Lung (tissue), 12 donors: ENCODE measurements around the gene HECTD2. TPM values are rescaled to one million over a fixed set of nuclear protein-coding genes. Genes with fewer than 3 reads are reported as not detected.

Source experiments
- ATAC-seq: fragments of 200-7000 bp; cut with Tn5 transposase; one replicate; pipeline ENCODE4 v1.9.1; 2020; ENCODE audit warnings: moderate number of reproducible peaks; ENCODE audit not compliant: insufficient read depth, low FRiP score
- DNase-seq, 3 donors: peaks; one replicate each; pipeline ENCODE4 v3.0.0-alpha.2; 2013 to 2017
- H3K27ac ChIP-seq, 2 donors: one replicate each; pipeline ENCODE4 v1.5.1; 2013; ENCODE audit warnings: mild to moderate bottlenecking in 2 of 2, moderate library complexity in 2 of 2, control low read depth in 1 of 2, inconsistent platforms in 1 of 2, low read depth in 1 of 2, low read length in 1 of 2
- H3K27me3 ChIP-seq, 3 donors: one replicate each; pipeline ENCODE4 v1.5.1; 2013; ENCODE audit warnings: low read length in 2 of 3; ENCODE audit not compliant: control insufficient read depth in 3 of 3, insufficient read depth in 3 of 3
- H3K36me3 ChIP-seq, 4 donors: one replicate each; pipeline ENCODE4 v1.5.1; 2013; ENCODE audit warnings: low read length in 4 of 4, mild to moderate bottlenecking in 1 of 4, moderate library complexity in 1 of 4; ENCODE audit not compliant: control insufficient read depth in 4 of 4, insufficient read depth in 4 of 4
- H3K4me1 ChIP-seq, 5 donors: one replicate each; pipeline ENCODE4 v1.5.1; 2013; ENCODE audit warnings: low read length in 5 of 5, mild to moderate bottlenecking in 2 of 5, moderate library complexity in 1 of 5; ENCODE audit not compliant: control insufficient read depth in 5 of 5, insufficient read depth in 5 of 5
- H3K4me3 ChIP-seq: one replicate; pipeline ENCODE4 v1.5.1; 2013; ENCODE audit warnings: mild to moderate bottlenecking, control low read depth, moderate library complexity
- H3K9ac ChIP-seq, 2 donors: one replicate each; pipeline ENCODE4 v1.5.1; 2013; ENCODE audit warnings: low read length in 2 of 2, control low read depth in 1 of 2; ENCODE audit not compliant: insufficient read depth in 1 of 2
- H3K9me3 ChIP-seq, 4 donors: one replicate each; pipeline ENCODE4 v1.5.1; 2013; ENCODE audit warnings: low read length in 3 of 4, mild to moderate bottlenecking in 1 of 4, moderate library complexity in 1 of 4; ENCODE audit not compliant: control insufficient read depth in 4 of 4, insufficient read depth in 3 of 4
- WGBS, 2 donors: extraction: QIAGEN DNeasy Blood & Tissue Kit; methylation state at CpG; one replicate each; pipeline ENCODE4 v1.1.7; 2013; 5-methylcytosine and 5-hydroxymethylcytosine counted together
- polyA plus RNA-seq, 2 donors: library from polyadenylated mRNA; stranded (reverse); fragments of 200-250 nt; gene quantifications; one replicate each; pipeline ENCODE4 v1.2.1, GENCODE V29; 2013
- total RNA-seq, 2 donors: library from RNA; depleted of rRNA in 1 of 2; stranded (reverse); fragments of >200 nt in 1 of 2; gene quantifications; one replicate each; pipeline ENCODE4 v1.2.1, GENCODE V29; 2014 to 2021
- TF ChIP-seq, protein P1 (sequence below): IDR thresholded peaks from 2 replicates; pipeline ENCODE4 v1.5.1; 2012; ENCODE audit warnings: mild to moderate bottlenecking; ENCODE audit errors: control extremely low read depth, extremely low read depth
- donor health status: control.
- donor health status: control.
- donor health status: Bipolar disorder and iron deficiency.
- donor health status: healthy.
- donor health status: DM: yes; HTN: yes; CAD: no.

The HECTD2 gene
- total and polyA plus RNA-seq, 4 donors: 3.1 to 50.8 (median 7.2) TPM

DNA sequence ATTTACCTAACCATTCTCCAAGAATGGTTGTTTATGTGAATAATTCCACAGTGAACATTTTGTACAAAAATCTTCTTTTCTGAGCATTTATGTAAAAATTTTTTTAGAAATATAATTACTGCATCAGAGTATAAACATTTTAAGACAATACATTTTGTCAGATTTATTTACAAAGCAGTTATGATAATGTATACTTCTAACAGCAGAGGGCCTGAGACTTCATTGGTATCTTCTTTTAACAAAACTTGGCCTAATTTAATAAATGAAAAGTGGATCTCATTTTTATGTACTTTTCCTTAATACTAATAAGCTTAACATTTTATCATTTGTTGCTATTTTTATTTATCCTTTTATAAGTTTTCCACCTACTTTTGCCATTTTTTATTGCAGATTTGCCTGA is 69.4 kb downstream of the HECTD2 start:
- DNase-seq (peak in 1 of 3 donors; percentile 9), ATAC-seq (no peak)
- H3K27ac ChIP-seq: no peak overlapping the region
- H3K9me3 ChIP-seq: no peaks in the 10 kb centered on the region
- no peaks in the 10 kb centered on the region for H3K4me1 ChIP-seq
- peak overlapping the region in 1 of 2 donors; percentile 19 for H3K9ac ChIP-seq
- TF ChIP-seq, protein P1, sequence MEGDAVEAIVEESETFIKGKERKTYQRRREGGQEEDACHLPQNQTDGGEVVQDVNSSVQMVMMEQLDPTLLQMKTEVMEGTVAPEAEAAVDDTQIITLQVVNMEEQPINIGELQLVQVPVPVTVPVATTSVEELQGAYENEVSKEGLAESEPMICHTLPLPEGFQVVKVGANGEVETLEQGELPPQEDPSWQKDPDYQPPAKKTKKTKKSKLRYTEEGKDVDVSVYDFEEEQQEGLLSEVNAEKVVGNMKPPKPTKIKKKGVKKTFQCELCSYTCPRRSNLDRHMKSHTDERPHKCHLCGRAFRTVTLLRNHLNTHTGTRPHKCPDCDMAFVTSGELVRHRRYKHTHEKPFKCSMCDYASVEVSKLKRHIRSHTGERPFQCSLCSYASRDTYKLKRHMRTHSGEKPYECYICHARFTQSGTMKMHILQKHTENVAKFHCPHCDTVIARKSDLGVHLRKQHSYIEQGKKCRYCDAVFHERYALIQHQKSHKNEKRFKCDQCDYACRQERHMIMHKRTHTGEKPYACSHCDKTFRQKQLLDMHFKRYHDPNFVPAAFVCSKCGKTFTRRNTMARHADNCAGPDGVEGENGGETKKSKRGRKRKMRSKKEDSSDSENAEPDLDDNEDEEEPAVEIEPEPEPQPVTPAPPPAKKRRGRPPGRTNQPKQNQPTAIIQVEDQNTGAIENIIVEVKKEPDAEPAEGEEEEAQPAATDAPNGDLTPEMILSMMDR: no peak
- H3K27me3 ChIP-seq: no peaks in the 10 kb centered on the region
- H3K36me3 ChIP-seq: peaks cover 0 to 27% (median 7%) of the 10 kb centered on the region in 4 donors
- H3K4me3 ChIP-seq: no peak overlapping the region

DNA sequence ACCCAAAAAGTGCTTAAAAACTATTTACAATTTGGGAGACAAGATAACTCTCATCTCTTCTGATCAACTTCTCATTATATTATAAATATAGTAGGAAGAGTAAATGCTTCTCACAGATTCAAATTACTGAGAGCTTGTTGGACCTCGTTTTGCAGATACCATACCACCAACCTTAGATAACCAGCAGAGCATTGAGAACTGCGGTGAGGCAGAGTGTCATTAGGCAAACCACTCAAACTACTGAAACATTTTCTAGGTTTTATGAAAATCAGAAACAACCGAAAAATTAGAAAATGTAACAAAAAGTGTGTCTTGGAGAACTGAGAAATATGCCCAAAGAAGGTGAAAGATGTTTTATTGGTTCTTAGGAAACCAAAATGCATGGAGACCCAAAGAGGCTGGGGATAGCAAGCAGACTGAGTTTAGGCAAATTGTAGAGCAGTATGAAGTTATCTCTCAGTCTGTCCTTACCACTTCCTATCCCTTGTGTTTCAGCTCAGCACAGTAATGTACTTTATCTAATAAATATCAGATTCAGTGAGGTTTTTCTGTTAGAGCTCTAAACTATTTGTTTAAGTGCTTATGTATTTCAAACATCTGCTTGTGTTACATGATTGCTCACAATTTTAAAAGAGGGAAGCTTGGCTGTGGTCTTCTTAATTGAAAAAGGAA is 77.9 kb downstream of the HECTD2 start:
- no peak overlapping the region for H3K4me3 ChIP-seq
- H3K9ac ChIP-seq: no peak overlapping the region
- WGBS, 2 donors: 88 to 90% methylated on average over 3 of the region's 3 CpGs
- ATAC-seq: no peak
- H3K27me3 ChIP-seq: no peaks in the 10 kb centered on the region
- peaks cover 0 to 35% (median 5%) of the 10 kb centered on the region in 4 donors for H3K36me3 ChIP-seq
- H3K4me1 ChIP-seq: peaks cover 0 to 12% (median 0%) of the 10 kb centered on the region in 5 donors
- no peak overlapping the region for H3K27ac ChIP-seq
- no peak for DNase-seq
- no peaks in the 10 kb centered on the region for H3K9me3 ChIP-seq
- TF ChIP-seq, protein P1: no peak

DNA sequence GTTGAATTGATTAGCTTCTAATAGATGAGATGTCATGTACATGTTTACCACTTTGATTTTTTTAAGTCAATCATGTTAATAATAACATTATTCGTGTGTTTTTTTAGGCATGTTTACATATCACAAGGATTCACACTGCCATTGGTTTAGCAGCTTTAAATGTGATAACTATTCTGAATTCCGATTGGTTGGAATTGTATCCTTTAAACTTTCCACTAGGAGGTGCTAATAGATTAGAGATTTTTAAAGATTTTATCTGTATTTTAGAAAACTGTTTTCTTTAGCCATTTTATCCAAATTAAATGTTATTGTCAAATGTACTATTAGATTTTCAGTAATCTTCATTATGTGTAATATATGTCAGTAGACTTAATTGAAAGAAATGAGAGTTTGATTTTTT is 83.2 kb downstream of the HECTD2 start:
- Histone ChIP-seq H3K4me1 (peaks cover 0 to 24% (median 0%) of the 10 kb centered on the region in 5 donors), H3K9ac (no peak overlapping the region), H3K27ac (no peak overlapping the region), H3K4me3 (no peak overlapping the region), H3K36me3 (peaks cover 0 to 9% (median 0%) of the 10 kb centered on the region in 4 donors), H3K27me3 (no peaks in the 10 kb centered on the region), H3K9me3 (no peaks in the 10 kb centered on the region)
- DNase-seq (peak in 2 of 3 donors; percentile 52 to 65), ATAC-seq (no peak)
- TF ChIP-seq, protein P1: no peak
- WGBS, 2 donors: 52 to 70% methylated on average over 2 of the region's 2 CpGs

DNA sequence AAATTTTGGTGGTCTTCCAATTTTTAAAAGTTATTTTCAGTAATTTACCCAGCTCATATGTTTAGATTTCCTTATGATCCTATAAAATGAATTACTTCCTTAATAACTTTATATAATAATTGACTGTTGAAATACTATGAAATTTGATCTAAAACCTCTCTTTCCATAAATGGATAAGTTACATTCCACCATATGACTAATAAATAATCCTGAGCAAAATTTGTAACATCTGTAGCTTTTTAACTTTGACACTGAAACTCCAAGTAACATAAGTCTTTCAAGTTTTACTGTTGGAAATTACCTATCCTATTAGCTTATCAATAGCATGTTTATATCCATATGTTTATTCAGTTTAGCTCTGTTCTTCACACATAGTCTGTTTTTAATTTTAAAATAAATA is 85.3 kb downstream of the HECTD2 start:
- no peak for ATAC-seq
- TF ChIP-seq, protein P1: no peak
- peaks cover 0 to 21% (median 0%) of the 10 kb centered on the region in 5 donors for H3K4me1 ChIP-seq
- H3K9me3 ChIP-seq: no peaks in the 10 kb centered on the region
- H3K9ac ChIP-seq: no peak overlapping the region
- no peak overlapping the region for H3K4me3 ChIP-seq
- peaks cover 2 to 17% (median 5%) of the 10 kb centered on the region in 4 donors for H3K36me3 ChIP-seq
- no peak overlapping the region for H3K27ac ChIP-seq
- H3K27me3 ChIP-seq: no peaks in the 10 kb centered on the region
- no peak for DNase-seq
